NT2/D1 (cell line): Measurements from ENCODE around the gene TXNDC2.
"Not testable (repeated sequence)": the region's sequence is repeated elsewhere in the genome, so short reads cannot be mapped to it uniquely, and the experiment has no call there.

ENCODE experiments used
- YY1 ChIP-seq: IDR thresholded peaks from 2 replicates; pipeline ENCODE4 v1.6.1; 2011; ENCODE audit not compliant: insufficient read length, insufficient read depth
- ZNF274 ChIP-seq: IDR thresholded peaks from 2 replicates; pipeline ENCODE4 v1.6.1; 2011; ENCODE audit warnings: mild to moderate bottlenecking, low read depth, low read length

DNA sequence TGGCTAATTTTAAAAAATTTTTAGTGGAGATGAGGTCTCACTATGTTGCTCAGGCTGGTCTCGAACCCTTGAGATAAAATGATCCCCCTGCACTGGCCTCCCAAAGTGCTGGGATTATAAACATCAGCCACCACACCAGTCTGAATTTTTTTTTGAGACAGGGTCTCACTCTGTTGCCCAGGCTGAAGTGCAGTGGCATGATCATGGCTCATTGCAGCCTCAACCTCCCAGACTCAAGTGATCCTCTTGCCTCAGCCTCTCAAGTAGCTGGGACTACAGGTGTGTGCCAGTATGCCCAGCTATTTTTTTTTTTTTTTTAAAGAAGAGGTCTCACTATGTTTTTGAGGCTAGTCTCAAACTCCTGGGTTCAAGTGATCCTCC is 13.8 kb downstream of the TXNDC2 start:
- not testable (repeated sequence) for TF ChIP-seq ZNF274, YY1
